ENCODE data around the gene FOXF2. TPM values are rescaled to one million over a fixed set of nuclear protein-coding genes. Genes with fewer than 3 reads are reported as not detected.
"Not testable (repeated sequence)": the region's sequence is repeated elsewhere in the genome, so short reads cannot be mapped to it uniquely, and the experiment has no call there.

The FOXF2 gene
- total RNA-seq, 1 donor from 2014 or later, result 15.7 TPM

- intact Hi-C loops (cut with DNase I), result no loop called here
- H3K4me3 ChIP-seq, result no peak overlapping the region
- no peaks in the 10 kb centered on the region for H3K9me3 ChIP-seq
- H3K27me3 ChIP-seq, result no peaks in the 10 kb centered on the region
- ATAC-seq (no peak), DNase-seq (no peak)
- H3K4me1 ChIP-seq, result peaks cover 26% of the 10 kb centered on the region
- H3K27ac ChIP-seq, result no peak overlapping the region
- H3K36me3 ChIP-seq, result no peaks in the 10 kb centered on the region
- no peak for TF ChIP-seq CTCF (IDR thresholded peaks at IDR 0.05)
These were observed 39.7 kb upstream of the FOXF2 start for GRCh38 chr6:1349655-1350054.

GRCh38 chr6:1351381-1352008, 37.9 kb upstream of the FOXF2 start:
- intact Hi-C loops (cut with DNase I), result no loop called here
- DNase-seq, result no peak
- no peak for ATAC-seq

GRCh38 chr6:1355068-1355467, 34.3 kb upstream of the FOXF2 start:
- H3K36me3 ChIP-seq; intact Hi-C loops (cut with DNase I); ATAC-seq; H3K27ac ChIP-seq; H3K27me3 ChIP-seq; H3K9me3 ChIP-seq; H3K4me3 ChIP-seq; DNase-seq; H3K4me1 ChIP-seq: not testable (repeated sequence)

More at GRCh38 chr6:1351381-1352008, 37.9 kb upstream of the FOXF2 start:
- peaks cover 26% of the 10 kb centered on the region for H3K4me1 ChIP-seq
- TF ChIP-seq CTCF (IDR thresholded peaks at IDR 0.05), result no peak
- no peak overlapping the region for H3K27ac ChIP-seq
- H3K27me3 ChIP-seq, result no peaks in the 10 kb centered on the region
- H3K9me3 ChIP-seq, result no peaks in the 10 kb centered on the region
- H3K4me3 ChIP-seq, result no peak overlapping the region
- H3K36me3 ChIP-seq, result no peaks in the 10 kb centered on the region

GRCh38 chr6:1361717-1362116, 27.7 kb upstream of the FOXF2 start:
- ATAC-seq; H3K27me3 ChIP-seq; H3K36me3 ChIP-seq; DNase-seq; H3K9me3 ChIP-seq; intact Hi-C loops (cut with DNase I); H3K4me1 ChIP-seq; H3K4me3 ChIP-seq; H3K27ac ChIP-seq: not testable (repeated sequence)

GRCh38 chr6:1362643-1363042, 26.7 kb upstream of the FOXF2 start:
- H3K4me3 ChIP-seq, result no peak overlapping the region
- no peak for TF ChIP-seq CTCF (IDR thresholded peaks at IDR 0.05)
- H3K9me3 ChIP-seq, result no peaks in the 10 kb centered on the region
- H3K27ac ChIP-seq, result no peak overlapping the region
- peaks cover 3% of the 10 kb centered on the region for H3K27me3 ChIP-seq
- ATAC-seq (no peak), DNase-seq (no peak)
- intact Hi-C loops (cut with DNase I), result no loop called here
- no peaks in the 10 kb centered on the region for H3K4me1 ChIP-seq
- H3K36me3 ChIP-seq, result no peaks in the 10 kb centered on the region

GRCh38 chr6:1363298-1363697, 26.1 kb upstream of the FOXF2 start:
- H3K27ac ChIP-seq, result no peak overlapping the region
- no peak for TF ChIP-seq CTCF (IDR thresholded peaks at IDR 0.05)
- DNase-seq, result no peak
- peaks cover 3% of the 10 kb centered on the region for H3K27me3 ChIP-seq
- H3K4me3 ChIP-seq, result no peak overlapping the region
- no peaks in the 10 kb centered on the region for H3K9me3 ChIP-seq
- intact Hi-C loops (cut with DNase I), result no loop called here
- no peaks in the 10 kb centered on the region for H3K4me1 ChIP-seq
- ATAC-seq, result peak; percentile 28
- H3K36me3 ChIP-seq, result no peaks in the 10 kb centered on the region

Data from upper lobe of right lung (tissue), 1 donor.